ENCODE data around the gene NXF1.

Gene NXF1

GRCh38 chr11:62801071-62801470, 4.2 kb downstream of the NXF1 start:
- peaks cover 73% of the 10 kb centered on the region for H3K36me3 ChIP-seq (ENCODE audit: insufficient read depth, low read length)

DNA sequence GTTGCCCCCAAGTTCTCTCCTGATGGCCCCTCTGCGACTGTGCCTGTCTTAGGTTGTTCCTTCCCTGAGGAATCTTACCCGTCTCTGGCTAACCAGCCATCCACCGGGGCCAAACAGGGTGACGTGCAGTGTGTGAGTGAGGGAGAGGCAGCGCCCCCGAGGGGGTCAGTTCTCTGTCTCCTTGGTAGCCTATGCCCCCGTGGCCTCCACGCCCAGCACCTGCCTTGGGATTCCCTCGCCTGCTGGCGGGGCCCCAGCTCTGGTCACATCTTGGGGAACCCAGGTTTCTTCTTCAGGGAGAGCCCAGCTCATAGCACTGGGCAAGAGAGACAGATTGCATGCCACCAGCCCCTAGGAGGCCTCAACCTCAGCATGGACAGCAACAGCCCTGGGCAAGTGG, 5.8 kb downstream of the NXF1 start:
- Histone ChIP-seq H3K27me3 (ENCODE audit: insufficient read depth, low read length) (no peaks in the 10 kb centered on the region), H3K4me1 (ENCODE audit: insufficient read depth, low read length, severe bottlenecking) (peaks cover 12% of the 10 kb centered on the region), H3K9me3 (ENCODE audit: low read length) (no peaks in the 10 kb centered on the region), H3K27ac (ENCODE audit: low read depth, low read length, poor library complexity, severe bottlenecking) (no peak overlapping the region), H2AFZ (ENCODE audit: low read length) (no peak overlapping the region), H3K9me2 (ENCODE audit: low read depth, low read length) (no peaks in the 10 kb centered on the region), H3K79me2 (ENCODE audit: insufficient read depth, low read length) (peaks cover 11% of the 10 kb centered on the region), H3K9ac (ENCODE audit: low read length) (no peak overlapping the region), H3K36me3 (ENCODE audit: insufficient read depth, low read length) (peaks cover 89% of the 10 kb centered on the region), H3K4me2 (ENCODE audit: low read length) (no peak overlapping the region), H3K4me3 (ENCODE audit: low read depth, low read length, poor library complexity, severe bottlenecking) (no peak overlapping the region), H4K20me1 (ENCODE audit: insufficient read depth, low read length) (no peaks in the 10 kb centered on the region), H3F3A (ENCODE audit: insufficient read depth, low read length) (no peaks in the 10 kb centered on the region)
- no peak for TF ChIP-seq EZH2 (IDR thresholded peaks at IDR 0.05; ENCODE audit: borderline replicate concordance, low read length)
- TF ChIP-seq, protein P1, sequence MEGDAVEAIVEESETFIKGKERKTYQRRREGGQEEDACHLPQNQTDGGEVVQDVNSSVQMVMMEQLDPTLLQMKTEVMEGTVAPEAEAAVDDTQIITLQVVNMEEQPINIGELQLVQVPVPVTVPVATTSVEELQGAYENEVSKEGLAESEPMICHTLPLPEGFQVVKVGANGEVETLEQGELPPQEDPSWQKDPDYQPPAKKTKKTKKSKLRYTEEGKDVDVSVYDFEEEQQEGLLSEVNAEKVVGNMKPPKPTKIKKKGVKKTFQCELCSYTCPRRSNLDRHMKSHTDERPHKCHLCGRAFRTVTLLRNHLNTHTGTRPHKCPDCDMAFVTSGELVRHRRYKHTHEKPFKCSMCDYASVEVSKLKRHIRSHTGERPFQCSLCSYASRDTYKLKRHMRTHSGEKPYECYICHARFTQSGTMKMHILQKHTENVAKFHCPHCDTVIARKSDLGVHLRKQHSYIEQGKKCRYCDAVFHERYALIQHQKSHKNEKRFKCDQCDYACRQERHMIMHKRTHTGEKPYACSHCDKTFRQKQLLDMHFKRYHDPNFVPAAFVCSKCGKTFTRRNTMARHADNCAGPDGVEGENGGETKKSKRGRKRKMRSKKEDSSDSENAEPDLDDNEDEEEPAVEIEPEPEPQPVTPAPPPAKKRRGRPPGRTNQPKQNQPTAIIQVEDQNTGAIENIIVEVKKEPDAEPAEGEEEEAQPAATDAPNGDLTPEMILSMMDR (IDR thresholded peaks at IDR 0.05; ENCODE audit: low read length), result no peak

More at GRCh38 chr11:62801071-62801470, 4.2 kb downstream of the NXF1 start:
- Histone ChIP-seq H3K4me2 (ENCODE audit: low read length) (no peak overlapping the region), H3K4me3 (ENCODE audit: low read depth, low read length, poor library complexity, severe bottlenecking) (no peak overlapping the region), H3K27ac (ENCODE audit: low read depth, low read length, poor library complexity, severe bottlenecking) (no peak overlapping the region), H3K79me2 (ENCODE audit: insufficient read depth, low read length) (peaks cover 17% of the 10 kb centered on the region), H3K27me3 (ENCODE audit: insufficient read depth, low read length) (no peaks in the 10 kb centered on the region), H3K4me1 (ENCODE audit: insufficient read depth, low read length, severe bottlenecking) (peaks cover 16% of the 10 kb centered on the region), H3K9me2 (ENCODE audit: low read depth, low read length) (no peaks in the 10 kb centered on the region), H2AFZ (ENCODE audit: low read length) (no peak overlapping the region), H4K20me1 (ENCODE audit: insufficient read depth, low read length) (no peaks in the 10 kb centered on the region), H3K9ac (ENCODE audit: low read length) (no peak overlapping the region), H3K9me3 (ENCODE audit: low read length) (no peaks in the 10 kb centered on the region), H3F3A (ENCODE audit: insufficient read depth, low read length) (no peaks in the 10 kb centered on the region)
- no peak for TF ChIP-seq EZH2 (IDR thresholded peaks at IDR 0.05; ENCODE audit: borderline replicate concordance, low read length)
- TF ChIP-seq, protein P1 (IDR thresholded peaks at IDR 0.05; ENCODE audit: low read length), result no peak

DNA sequence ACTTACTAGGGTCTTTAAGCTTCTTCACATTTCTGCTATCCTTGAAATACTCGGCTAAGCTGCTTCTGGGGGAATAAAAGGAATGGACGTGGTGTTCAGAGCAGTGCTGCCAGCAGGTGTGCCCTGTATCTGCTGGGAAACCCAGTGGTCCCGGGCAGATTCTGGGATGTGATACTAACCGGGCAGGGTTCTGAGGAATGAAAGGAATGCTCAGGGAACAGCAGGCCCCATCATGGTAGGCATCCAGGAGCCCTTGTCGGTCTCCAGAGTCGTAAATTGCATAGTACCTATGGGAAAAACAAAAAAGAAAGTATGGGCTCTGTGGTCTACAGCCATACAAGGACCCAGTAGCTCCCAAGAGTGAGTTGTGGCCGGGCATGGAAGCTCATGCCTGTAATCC, 9.0 kb downstream of the NXF1 start:
- no peaks in the 10 kb centered on the region for H3K27me3 ChIP-seq (ENCODE audit: insufficient read depth, low read length)
- TF ChIP-seq, protein P1 (IDR thresholded peaks at IDR 0.05; ENCODE audit: low read length), result no peak
- TF ChIP-seq EZH2 (IDR thresholded peaks at IDR 0.05; ENCODE audit: borderline replicate concordance, low read length), result no peak
- no peak overlapping the region for H3K4me2 ChIP-seq (ENCODE audit: low read length)
- H3K36me3 ChIP-seq (ENCODE audit: insufficient read depth, low read length), result peaks cover 87% of the 10 kb centered on the region
- no peaks in the 10 kb centered on the region for H3K9me3 ChIP-seq (ENCODE audit: low read length)
- H3K4me3 ChIP-seq (ENCODE audit: low read depth, low read length, poor library complexity, severe bottlenecking), result no peak overlapping the region
- no peak overlapping the region for H3K9ac ChIP-seq (ENCODE audit: low read length)
- no peaks in the 10 kb centered on the region for H3K9me2 ChIP-seq (ENCODE audit: low read depth, low read length)
- H3F3A ChIP-seq (ENCODE audit: insufficient read depth, low read length), result no peaks in the 10 kb centered on the region
- H3K27ac ChIP-seq (ENCODE audit: low read depth, low read length, poor library complexity, severe bottlenecking), result no peak overlapping the region
- H3K79me2 ChIP-seq (ENCODE audit: insufficient read depth, low read length), result no peaks in the 10 kb centered on the region
- no peaks in the 10 kb centered on the region for H4K20me1 ChIP-seq (ENCODE audit: insufficient read depth, low read length)
- peaks cover 6% of the 10 kb centered on the region for H3K4me1 ChIP-seq (ENCODE audit: insufficient read depth, low read length, severe bottlenecking)
- H2AFZ ChIP-seq (ENCODE audit: low read length), result no peak overlapping the region
